Hepatocyte (in vitro differentiated cells): ENCODE data around the gene DPP9. TPM values are rescaled to one million over a fixed set of nuclear protein-coding genes. Genes with fewer than 3 reads are reported as not detected.

Experiments
- DNase-seq: peaks from one replicate; pipeline ENCODE4 v3.0.0-alpha.2; 2016; ENCODE audit warnings: low spot score
- H2AFZ ChIP-seq: fragments of 200-600 bp; sonication (generic); 2 replicates; pipeline ENCODE4 v1.6.0; 2016; ENCODE audit warnings: antibody characterized with exemption, mild to moderate bottlenecking
- H3K27ac ChIP-seq: fragments of 200-600 bp; sonication (generic); 2 replicates; pipeline ENCODE4 v1.5.1; 2016; ENCODE audit warnings: mild to moderate bottlenecking
- H3K27me3 ChIP-seq: fragments of 200-600 bp; sonication (generic); 2 replicates; pipeline ENCODE4 v1.6.1; 2016
- H3K36me3 ChIP-seq: fragments of 200-600 bp; sonication (generic); replicated peaks from 2 replicates; pipeline ENCODE4 v1.5.1; 2016; ENCODE audit warnings: low read depth; ENCODE audit not compliant: insufficient read depth
- H3K4me1 ChIP-seq: fragments of 200-600 bp; sonication (generic); 2 replicates; pipeline ENCODE4 v1.5.1; 2016; ENCODE audit warnings: mild to moderate bottlenecking, moderate library complexity; ENCODE audit not compliant: insufficient read depth
- H3K4me2 ChIP-seq: fragments of 200-600 bp; sonication (generic); 2 replicates; pipeline ENCODE4 v1.6.0; 2016
- H3K4me3 ChIP-seq: fragments of 200-600 bp; sonication (generic); 2 replicates; pipeline ENCODE4 v1.5.1; 2016; ENCODE audit warnings: mild to moderate bottlenecking
- H3K79me2 ChIP-seq: fragments of 200-600 bp; sonication (generic); 2 replicates; pipeline ENCODE4 v1.6.0; 2017; ENCODE audit warnings: mild to moderate bottlenecking
- H3K9me2 ChIP-seq: fragments of 200-600 bp; sonication (generic); replicated peaks from 2 replicates; pipeline ENCODE4 v1.6.0; 2017; ENCODE audit warnings: mild to moderate bottlenecking; ENCODE audit not compliant: insufficient read depth
- H3K9me3 ChIP-seq: fragments of 200-600 bp; sonication (generic); 2 replicates; pipeline ENCODE4 v1.5.1; 2016; ENCODE audit warnings: low read depth, mild to moderate bottlenecking
- H4K20me1 ChIP-seq: fragments of 200-600 bp; sonication (generic); 2 replicates; pipeline ENCODE4 v1.6.0; 2016; ENCODE audit warnings: mild to moderate bottlenecking; ENCODE audit not compliant: insufficient read depth, poor library complexity, severe bottlenecking
- EZH2 ChIP-seq: fragments of 200-600 bp; sonication (generic); IDR thresholded peaks from 2 replicates; pipeline ENCODE4 v1.6.1; 2016; ENCODE audit warnings: antibody characterized with exemption, mild to moderate bottlenecking, borderline replicate concordance
- EZH2phosphoT487 ChIP-seq: fragments of 200-600 bp; sonication (generic); IDR thresholded peaks from one replicate; pipeline ENCODE4 v1.6.1; 2018; ENCODE audit warnings: antibody characterized with exemption, mild to moderate bottlenecking, low read depth, moderate library complexity; ENCODE audit not compliant: unreplicated experiment, severe bottlenecking
- WGBS: methylation state at CpG from one replicate; pipeline ENCODE4 v1.1.6; 2016; ENCODE audit warnings: low lambda C conversion rate; ENCODE audit errors: missing lambda C conversion rate; 5-methylcytosine and 5-hydroxymethylcytosine counted together
- polyA plus RNA-seq: library from polyadenylated mRNA; unstranded; fragments of >200 nt; fragmentation: Nextera tagmentation; extraction: Ambion mirVana; gene quantifications from 2 replicates; pipeline ENCODE4 v1.2.1, GENCODE V29; 2016
- total RNA-seq: library from RNA; depleted of rRNA; stranded (reverse); fragments of >200 nt; gene quantifications from 2 replicates; pipeline ENCODE4 v1.2.3, GENCODE V29; 2014
- TF ChIP-seq, protein P1 (sequence below): fragments of 200-600 bp; sonication (generic); IDR thresholded peaks from 2 replicates; pipeline ENCODE4 v1.5.1; 2016; ENCODE audit warnings: antibody characterized with exemption, mild to moderate bottlenecking; ENCODE audit not compliant: poor library complexity

The DPP9 gene
- total and polyA plus RNA-seq, 2 experiments from 2014 or later = 27.6 to 32.7 TPM

DNA sequence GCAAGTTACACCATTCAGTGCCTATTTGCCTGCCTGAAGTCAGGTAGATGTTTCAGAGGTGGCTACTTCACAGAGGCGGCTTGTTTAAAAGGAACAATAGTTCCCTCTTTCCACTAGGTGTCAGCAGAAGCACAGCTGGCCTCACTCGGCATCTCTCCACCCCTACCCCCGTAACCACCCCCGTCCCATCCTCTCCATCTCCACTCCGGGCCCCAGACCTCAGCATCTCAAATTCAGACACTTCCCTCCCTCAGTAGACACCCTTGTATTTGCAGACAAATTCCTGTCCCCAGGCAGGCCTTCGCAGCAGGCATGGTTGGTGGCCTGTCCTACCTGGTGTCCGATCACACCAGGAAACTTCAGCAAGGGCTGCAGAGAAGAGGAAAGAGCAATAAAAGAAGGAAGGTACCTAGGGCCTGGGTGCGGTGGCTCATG lies 9.1 kb upstream of the DPP9 start:
- Histone ChIP-seq H2AFZ (no peak overlapping the region), H3K27me3 (no peaks in the 10 kb centered on the region), H3K4me1 (no peaks in the 10 kb centered on the region), H3K79me2 (no peaks in the 10 kb centered on the region), H3K9me3 (no peaks in the 10 kb centered on the region), H3K4me2 (peak overlapping the region; percentile 70), H3K27ac (no peak overlapping the region), H3K9me2 (no peaks in the 10 kb centered on the region), H3K4me3 (no peak overlapping the region), H3K36me3 (no peaks in the 10 kb centered on the region), H4K20me1 (no peaks in the 10 kb centered on the region)
- DNase-seq = peak; percentile 75
- 22% methylated on average over 8 of the region's 8 CpGs for WGBS
- no peak for TF ChIP-seq EZH2
- TF ChIP-seq, protein P1, sequence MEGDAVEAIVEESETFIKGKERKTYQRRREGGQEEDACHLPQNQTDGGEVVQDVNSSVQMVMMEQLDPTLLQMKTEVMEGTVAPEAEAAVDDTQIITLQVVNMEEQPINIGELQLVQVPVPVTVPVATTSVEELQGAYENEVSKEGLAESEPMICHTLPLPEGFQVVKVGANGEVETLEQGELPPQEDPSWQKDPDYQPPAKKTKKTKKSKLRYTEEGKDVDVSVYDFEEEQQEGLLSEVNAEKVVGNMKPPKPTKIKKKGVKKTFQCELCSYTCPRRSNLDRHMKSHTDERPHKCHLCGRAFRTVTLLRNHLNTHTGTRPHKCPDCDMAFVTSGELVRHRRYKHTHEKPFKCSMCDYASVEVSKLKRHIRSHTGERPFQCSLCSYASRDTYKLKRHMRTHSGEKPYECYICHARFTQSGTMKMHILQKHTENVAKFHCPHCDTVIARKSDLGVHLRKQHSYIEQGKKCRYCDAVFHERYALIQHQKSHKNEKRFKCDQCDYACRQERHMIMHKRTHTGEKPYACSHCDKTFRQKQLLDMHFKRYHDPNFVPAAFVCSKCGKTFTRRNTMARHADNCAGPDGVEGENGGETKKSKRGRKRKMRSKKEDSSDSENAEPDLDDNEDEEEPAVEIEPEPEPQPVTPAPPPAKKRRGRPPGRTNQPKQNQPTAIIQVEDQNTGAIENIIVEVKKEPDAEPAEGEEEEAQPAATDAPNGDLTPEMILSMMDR = peak; percentile 85

DNA sequence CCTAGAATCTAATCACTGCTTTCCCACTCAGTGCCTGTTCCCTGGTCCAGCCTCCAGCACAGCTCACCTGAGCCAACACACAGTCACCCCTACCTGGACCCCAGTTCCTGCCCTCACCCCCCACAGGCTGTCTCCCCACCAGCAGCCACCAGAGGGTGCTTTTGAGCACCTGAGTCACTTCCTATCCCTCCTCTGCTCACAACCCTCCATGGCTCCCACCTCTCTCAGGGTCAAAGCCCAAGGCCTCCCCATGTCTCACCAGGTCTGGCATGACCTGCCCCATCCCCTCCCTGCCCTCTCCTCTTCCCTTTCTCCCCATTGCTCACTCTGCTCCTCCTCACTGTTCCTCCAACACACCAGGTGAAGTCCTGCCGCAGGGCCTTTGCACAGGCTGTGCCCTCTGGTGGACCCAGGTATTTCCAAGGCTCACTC lies 7.1 kb upstream of the DPP9 start:
- no peak overlapping the region for H2AFZ ChIP-seq
- H3K27me3 ChIP-seq = no peaks in the 10 kb centered on the region
- TF ChIP-seq, protein P1 = peak; percentile 6
- TF ChIP-seq EZH2 = no peak
- H3K4me1 ChIP-seq = no peaks in the 10 kb centered on the region
- H3K79me2 ChIP-seq = no peaks in the 10 kb centered on the region
- H3K4me2 ChIP-seq = no peak overlapping the region
- no peaks in the 10 kb centered on the region for H3K36me3 ChIP-seq
- 100% methylated on average over 1 of the region's 1 CpG for WGBS
- no peaks in the 10 kb centered on the region for H3K9me3 ChIP-seq
- DNase-seq = no peak
- no peak overlapping the region for H3K27ac ChIP-seq
- no peak overlapping the region for H3K4me3 ChIP-seq
- H4K20me1 ChIP-seq = no peaks in the 10 kb centered on the region
- H3K9me2 ChIP-seq = no peaks in the 10 kb centered on the region

DNA sequence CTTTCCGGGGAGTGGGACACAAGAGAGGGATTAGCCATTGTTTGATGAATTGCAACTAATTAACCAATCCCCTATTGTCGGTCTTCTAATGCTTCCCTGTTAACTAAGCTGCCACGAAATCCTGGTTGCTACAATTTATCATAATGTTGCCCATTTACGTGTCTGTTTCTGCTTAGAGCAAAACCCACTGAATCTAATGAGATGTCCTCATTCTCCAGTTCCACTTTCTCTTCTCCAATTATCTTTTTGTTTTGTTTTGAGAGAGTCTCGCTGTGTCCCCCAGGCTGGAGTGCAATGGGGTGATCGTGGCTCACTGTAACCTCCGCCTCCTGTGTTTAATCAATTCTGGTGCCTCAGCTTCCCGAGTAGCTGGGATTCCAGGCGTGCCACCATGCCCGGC lies 5.2 kb upstream of the DPP9 start:
- 59% methylated on average over 10 of the region's 10 CpGs for WGBS
- Histone ChIP-seq H3K9me3 (no peaks in the 10 kb centered on the region), H3K9me2 (no peaks in the 10 kb centered on the region)

More for the DNA sequence above, 5.2 kb upstream of the DPP9 start:
- H4K20me1 ChIP-seq = no peaks in the 10 kb centered on the region
- no peaks in the 10 kb centered on the region for H3K79me2 ChIP-seq
- H3K27ac ChIP-seq = no peak overlapping the region
- no peak for TF ChIP-seq EZH2phosphoT487
- TF ChIP-seq EZH2 = no peak
- TF ChIP-seq, protein P1 = no peak
- H3K4me1 ChIP-seq = no peaks in the 10 kb centered on the region
- DNase-seq = no peak
- H3K4me2 ChIP-seq = no peak overlapping the region
- H3K36me3 ChIP-seq = no peaks in the 10 kb centered on the region
- no peak overlapping the region for H2AFZ ChIP-seq
- H3K4me3 ChIP-seq = no peak overlapping the region
- no peaks in the 10 kb centered on the region for H3K27me3 ChIP-seq
